Breast epithelium (tissue), 3 donors: Measurements from ENCODE around the gene KRTAP9-7.

Source experiments
- POLR2AphosphoS5 ChIP-seq, 3 donors: sonication (generic); formaldehyde crosslinking; IDR thresholded peaks; one replicate each; pipeline ENCODE4 v1.6.1; 2017; ENCODE audit warnings: antibody characterized with exemption in 3 of 3
- TF ChIP-seq, protein P1 (sequence below), 3 donors: fragments of 450-650 bp; IDR thresholded peaks; one replicate each; pipeline ENCODE4 v1.5.1; 2016 to 2017; ENCODE audit warnings: antibody characterized with exemption in 3 of 3, mild to moderate bottlenecking in 3 of 3, moderate library complexity in 3 of 3

DNA sequence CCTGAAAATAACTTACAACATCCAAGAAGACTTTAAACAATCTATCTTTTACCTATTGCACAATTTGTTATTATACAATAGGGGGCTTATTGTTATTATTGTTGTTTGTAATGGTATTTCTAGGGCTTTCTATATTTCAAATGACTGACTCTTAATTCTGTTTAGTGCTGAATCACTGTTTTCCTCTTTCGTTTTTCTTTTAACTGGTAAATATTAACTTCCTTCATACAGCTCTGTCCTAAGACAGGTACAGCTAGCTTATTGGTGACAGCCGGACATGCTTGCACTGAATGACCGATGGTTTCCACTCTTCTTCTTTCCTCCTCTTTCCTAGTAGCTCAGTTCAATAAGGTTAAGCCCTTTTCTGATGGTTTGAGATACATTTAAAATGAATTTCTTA lies 11.6 kb downstream of the KRTAP9-7 start:
- TF ChIP-seq, protein P1, sequence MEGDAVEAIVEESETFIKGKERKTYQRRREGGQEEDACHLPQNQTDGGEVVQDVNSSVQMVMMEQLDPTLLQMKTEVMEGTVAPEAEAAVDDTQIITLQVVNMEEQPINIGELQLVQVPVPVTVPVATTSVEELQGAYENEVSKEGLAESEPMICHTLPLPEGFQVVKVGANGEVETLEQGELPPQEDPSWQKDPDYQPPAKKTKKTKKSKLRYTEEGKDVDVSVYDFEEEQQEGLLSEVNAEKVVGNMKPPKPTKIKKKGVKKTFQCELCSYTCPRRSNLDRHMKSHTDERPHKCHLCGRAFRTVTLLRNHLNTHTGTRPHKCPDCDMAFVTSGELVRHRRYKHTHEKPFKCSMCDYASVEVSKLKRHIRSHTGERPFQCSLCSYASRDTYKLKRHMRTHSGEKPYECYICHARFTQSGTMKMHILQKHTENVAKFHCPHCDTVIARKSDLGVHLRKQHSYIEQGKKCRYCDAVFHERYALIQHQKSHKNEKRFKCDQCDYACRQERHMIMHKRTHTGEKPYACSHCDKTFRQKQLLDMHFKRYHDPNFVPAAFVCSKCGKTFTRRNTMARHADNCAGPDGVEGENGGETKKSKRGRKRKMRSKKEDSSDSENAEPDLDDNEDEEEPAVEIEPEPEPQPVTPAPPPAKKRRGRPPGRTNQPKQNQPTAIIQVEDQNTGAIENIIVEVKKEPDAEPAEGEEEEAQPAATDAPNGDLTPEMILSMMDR (IDR thresholded peaks at IDR 0.05) = no peak
- no peak for TF ChIP-seq POLR2AphosphoS5 (IDR thresholded peaks at IDR 0.05)
